HepG2 (cell line): ENCODE measurements around the gene HOXD4. TPM values are rescaled to one million over a fixed set of nuclear protein-coding genes. Genes with fewer than 3 reads are reported as not detected.

Experiments
- HOXA3 ChIP-seq: sonication (generic); formaldehyde crosslinking; IDR thresholded peaks from 2 replicates; pipeline ENCODE4 v1.5.0; 2020; ENCODE audit warnings: missing genetic modification reagents
- TBP ChIP-seq: sonication (generic); formaldehyde crosslinking; IDR thresholded peaks from 2 replicates; pipeline ENCODE4 v1.5.0; 2020; ENCODE audit warnings: missing genetic modification reagents
- ZFX ChIP-seq: sonication (generic); formaldehyde crosslinking; IDR thresholded peaks from 2 replicates; pipeline ENCODE4 v1.4.0; 2020; ENCODE audit warnings: mild to moderate bottlenecking, low read depth, missing genetic modification reagents, moderate library complexity
- ZNF24 ChIP-seq: fragments of 450-650 bp; IDR thresholded peaks from 2 replicates; pipeline ENCODE4 v1.6.1; 2017; ENCODE audit warnings: antibody characterized with exemption, mild to moderate bottlenecking
- ZNF329 ChIP-seq: sonication (generic); formaldehyde crosslinking; IDR thresholded peaks from 2 replicates; pipeline ENCODE4 v1.9.0; 2021; ENCODE audit warnings: low read depth, mild to moderate bottlenecking, missing genetic modification reagents
- ZNF879 ChIP-seq: sonication (generic); formaldehyde crosslinking; IDR thresholded peaks from 2 replicates; pipeline ENCODE4 v1.8.1; 2023; ENCODE audit warnings: missing genetic modification reagents
- polyA plus RNA-seq, 8 experiments: library from polyadenylated mRNA; depleted of rRNA in 3 of 8; stranded (reverse) in 7 of 8; unstranded in 1 of 8; fragments of >200 nt; fragmentation: Illumina TruSeq in 4 of 8; extraction: Trizol in 4 of 8; gene quantifications; 2 replicates each; pipeline versions ENCODE4 v1.2.1 to v1.2.3, GENCODE V29; 2011 to 2016; ENCODE audit warnings: low read depth in 4 of 8, missing spikeins in 1 of 8, mixed read lengths in 1 of 8; ENCODE audit not compliant: insufficient read depth in 1 of 8
- total RNA-seq, 5 experiments: library from RNA; depleted of rRNA; stranded (reverse); fragments of >200 nt; fragmentation: Illumina TruSeq; extraction: Trizol; gene quantifications; 2 replicates each; pipeline ENCODE4 v1.2.3, GENCODE V29; 2016; ENCODE audit warnings: low read depth in 1 of 5
- TF ChIP-seq, protein P1 (sequence below): sonication (generic); formaldehyde crosslinking; IDR thresholded peaks from 2 replicates; pipeline ENCODE4 v1.4.0; 2020; ENCODE audit warnings: mild to moderate bottlenecking, missing genetic modification reagents
- TF ChIP-seq, protein P2 (sequence below), 2 experiments: fragments of 450-650 bp in 1 of 2; sonication (generic) in 1 of 2; formaldehyde crosslinking in 1 of 2; IDR thresholded peaks; 2 replicates each; pipeline versions ENCODE4 v1.6.1 to v1.8.0; 2016 to 2022; ENCODE audit warnings: antibody characterized with exemption in 1 of 2, mild to moderate bottlenecking in 1 of 2, missing genetic modification reagents in 1 of 2
- TF ChIP-seq, protein P3 (sequence below): sonication (generic); formaldehyde crosslinking; conservative IDR thresholded peaks from 2 replicates; pipeline ENCODE4 v1.4.0; 2020; ENCODE audit warnings: missing genetic modification reagents

HOXD4 gene
- total and polyA plus RNA-seq, 2 of the 13 experiments (the other 11 are each of a cell fraction or from before 2014, with no cell fraction given) = not detected

DNA sequence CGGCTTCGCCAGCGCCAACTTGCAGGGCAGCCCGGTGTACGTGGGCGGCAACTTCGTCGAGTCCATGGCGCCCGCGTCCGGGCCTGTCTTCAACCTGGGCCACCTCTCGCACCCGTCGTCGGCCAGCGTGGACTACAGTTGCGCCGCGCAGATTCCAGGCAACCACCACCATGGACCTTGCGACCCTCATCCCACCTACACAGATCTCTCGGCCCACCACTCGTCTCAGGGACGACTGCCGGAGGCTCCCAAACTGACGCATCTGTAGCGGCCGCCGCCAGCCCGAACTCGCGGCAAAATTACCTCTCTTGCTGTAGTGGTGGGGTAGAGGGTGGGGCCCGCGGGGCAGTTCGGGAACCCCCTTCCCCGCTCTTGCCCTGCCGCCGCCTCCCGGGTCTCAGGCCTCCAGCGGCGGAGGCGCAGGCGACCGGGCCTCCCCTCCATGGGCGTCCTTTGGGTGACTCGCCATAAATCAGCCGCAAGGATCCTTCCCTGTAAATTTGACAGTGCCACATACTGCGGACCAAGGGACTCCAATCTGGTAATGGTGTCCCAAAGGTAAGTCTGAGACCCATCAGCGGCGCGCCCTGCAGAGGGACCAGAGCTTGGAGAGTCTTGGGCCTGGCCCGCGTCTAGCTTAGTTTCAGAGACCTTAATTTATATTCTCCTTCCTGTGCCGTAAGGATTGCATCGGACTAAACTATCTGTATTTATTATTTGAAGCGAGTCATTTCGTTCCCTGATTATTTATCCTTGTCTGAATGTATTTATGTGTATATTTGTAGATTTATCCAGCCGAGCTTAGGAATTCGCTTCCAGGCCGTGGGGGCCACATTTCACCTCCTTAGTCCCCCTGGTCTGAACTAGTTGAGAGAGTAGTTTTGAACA is 20.9 kb downstream of the HOXD4 start (continued):
- TF ChIP-seq, protein P1, sequence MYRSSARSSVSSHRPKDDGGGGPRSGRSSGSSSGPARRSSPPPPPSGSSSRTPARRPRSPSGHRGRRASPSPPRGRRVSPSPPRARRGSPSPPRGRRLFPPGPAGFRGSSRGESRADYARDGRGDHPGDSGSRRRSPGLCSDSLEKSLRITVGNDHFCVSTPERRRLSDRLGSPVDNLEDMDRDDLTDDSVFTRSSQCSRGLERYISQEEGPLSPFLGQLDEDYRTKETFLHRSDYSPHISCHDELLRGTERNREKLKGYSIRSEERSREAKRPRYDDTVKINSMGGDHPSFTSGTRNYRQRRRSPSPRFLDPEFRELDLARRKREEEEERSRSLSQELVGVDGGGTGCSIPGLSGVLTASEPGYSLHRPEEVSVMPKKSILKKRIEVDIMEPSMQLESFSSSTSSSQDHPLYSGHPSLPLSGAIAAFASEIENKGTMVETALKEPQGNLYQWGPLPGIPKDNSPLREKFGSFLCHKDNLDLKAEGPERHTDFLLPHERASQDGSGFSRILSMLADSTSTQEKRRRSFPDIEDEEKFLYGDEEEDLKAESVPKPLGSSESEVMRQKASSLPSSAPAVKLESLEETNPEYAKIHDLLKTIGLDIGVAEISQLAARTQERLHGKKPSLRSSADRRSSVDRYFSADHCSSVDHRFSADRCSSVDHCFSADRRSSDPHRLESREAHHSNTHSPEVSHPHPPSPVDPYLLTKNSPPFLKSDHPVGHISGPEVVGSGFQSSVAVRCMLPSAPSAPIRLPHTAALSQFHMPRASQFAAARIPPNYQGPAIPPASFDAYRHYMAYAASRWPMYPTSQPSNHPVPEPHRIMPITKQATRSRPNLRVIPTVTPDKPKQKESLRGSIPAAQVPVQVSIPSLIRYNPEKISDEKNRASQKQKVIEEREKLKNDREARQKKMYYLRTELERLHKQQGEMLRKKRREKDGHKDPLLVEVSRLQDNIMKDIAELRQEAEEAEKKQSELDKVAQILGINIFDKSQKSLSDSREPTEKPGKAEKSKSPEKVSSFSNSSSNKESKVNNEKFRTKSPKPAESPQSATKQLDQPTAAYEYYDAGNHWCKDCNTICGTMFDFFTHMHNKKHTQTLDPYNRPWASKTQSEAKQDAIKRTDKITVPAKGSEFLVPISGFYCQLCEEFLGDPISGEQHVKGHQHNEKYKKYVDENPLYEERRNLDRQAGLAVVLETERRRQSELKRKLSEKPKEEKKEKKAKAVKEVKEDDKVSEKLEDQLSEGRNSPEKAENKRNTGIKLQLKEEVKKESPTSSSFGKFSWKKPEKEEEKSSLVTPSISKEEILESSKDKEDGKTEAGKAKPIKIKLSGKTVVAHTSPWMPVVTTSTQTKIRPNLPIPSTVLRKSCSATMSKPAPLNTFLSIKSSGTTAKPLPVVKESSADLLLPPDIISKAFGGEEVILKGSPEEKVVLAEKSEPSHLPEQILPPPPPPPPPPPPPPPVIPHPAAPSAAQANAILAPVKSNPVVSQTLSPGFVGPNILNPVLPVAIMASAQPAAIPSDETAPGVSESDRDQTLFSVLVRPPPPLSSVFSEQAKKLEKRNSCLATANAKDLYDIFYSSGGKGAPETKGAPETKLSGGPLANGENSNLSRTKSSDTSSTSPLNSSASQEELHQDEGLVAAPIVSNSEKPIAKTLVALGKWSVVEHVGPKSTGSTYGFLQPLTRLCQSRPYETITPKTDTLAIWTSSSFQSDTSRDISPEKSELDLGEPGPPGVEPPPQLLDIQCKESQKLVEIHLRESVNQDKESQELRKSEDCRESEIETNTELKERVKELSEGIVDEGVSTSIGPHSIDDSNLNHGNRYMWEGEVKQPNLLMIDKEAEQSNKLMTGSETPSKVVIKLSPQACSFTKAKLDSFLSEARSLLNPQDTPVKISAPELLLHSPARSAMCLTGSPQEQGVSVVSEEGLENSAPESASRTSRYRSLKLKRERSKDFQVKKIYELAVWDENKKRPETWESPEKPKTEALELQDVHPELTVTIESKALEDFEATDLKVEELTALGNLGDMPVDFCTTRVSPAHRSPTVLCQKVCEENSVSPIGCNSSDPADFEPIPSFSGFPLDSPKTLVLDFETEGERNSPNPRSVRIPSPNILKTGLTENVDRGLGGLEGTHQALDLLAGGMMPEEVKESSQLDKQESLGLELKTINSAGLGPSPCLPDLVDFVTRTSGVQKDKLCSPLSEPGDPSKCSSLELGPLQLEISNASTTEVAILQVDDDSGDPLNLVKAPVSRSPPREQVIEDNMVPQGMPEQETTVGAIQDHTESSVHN = no peak
- no peak; the same call in 1 of the 2 replicates for TF ChIP-seq ZFX (CRISPR knock-in tag)
- TF ChIP-seq HOXA3 (CRISPR knock-in tag) = peak; percentile 16; the same call in 1 of the 2 replicates
- TF ChIP-seq, protein P2, sequence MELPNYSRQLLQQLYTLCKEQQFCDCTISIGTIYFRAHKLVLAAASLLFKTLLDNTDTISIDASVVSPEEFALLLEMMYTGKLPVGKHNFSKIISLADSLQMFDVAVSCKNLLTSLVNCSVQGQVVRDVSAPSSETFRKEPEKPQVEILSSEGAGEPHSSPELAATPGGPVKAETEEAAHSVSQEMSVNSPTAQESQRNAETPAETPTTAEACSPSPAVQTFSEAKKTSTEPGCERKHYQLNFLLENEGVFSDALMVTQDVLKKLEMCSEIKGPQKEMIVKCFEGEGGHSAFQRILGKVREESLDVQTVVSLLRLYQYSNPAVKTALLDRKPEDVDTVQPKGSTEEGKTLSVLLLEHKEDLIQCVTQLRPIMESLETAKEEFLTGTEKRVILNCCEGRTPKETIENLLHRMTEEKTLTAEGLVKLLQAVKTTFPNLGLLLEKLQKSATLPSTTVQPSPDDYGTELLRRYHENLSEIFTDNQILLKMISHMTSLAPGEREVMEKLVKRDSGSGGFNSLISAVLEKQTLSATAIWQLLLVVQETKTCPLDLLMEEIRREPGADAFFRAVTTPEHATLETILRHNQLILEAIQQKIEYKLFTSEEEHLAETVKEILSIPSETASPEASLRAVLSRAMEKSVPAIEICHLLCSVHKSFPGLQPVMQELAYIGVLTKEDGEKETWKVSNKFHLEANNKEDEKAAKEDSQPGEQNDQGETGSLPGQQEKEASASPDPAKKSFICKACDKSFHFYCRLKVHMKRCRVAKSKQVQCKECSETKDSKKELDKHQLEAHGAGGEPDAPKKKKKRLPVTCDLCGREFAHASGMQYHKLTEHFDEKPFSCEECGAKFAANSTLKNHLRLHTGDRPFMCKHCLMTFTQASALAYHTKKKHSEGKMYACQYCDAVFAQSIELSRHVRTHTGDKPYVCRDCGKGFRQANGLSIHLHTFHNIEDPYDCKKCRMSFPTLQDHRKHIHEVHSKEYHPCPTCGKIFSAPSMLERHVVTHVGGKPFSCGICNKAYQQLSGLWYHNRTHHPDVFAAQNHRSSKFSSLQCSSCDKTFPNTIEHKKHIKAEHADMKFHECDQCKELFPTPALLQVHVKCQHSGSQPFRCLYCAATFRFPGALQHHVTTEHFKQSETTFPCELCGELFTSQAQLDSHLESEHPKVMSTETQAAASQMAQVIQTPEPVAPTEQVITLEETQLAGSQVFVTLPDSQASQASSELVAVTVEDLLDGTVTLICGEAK (IDR thresholded peaks at IDR 0.05) = no peak
- TF ChIP-seq, protein P2 (CRISPR knock-in tag; IDR thresholded peaks at IDR 0.05) = no peak
- TF ChIP-seq ZNF329 = peak; percentile 17; the same call in 1 of the 2 replicates
- no peak for TF ChIP-seq ZNF879 (CRISPR knock-in tag)
- no peak for TF ChIP-seq TBP (CRISPR knock-in tag)
- TF ChIP-seq, protein P3, sequence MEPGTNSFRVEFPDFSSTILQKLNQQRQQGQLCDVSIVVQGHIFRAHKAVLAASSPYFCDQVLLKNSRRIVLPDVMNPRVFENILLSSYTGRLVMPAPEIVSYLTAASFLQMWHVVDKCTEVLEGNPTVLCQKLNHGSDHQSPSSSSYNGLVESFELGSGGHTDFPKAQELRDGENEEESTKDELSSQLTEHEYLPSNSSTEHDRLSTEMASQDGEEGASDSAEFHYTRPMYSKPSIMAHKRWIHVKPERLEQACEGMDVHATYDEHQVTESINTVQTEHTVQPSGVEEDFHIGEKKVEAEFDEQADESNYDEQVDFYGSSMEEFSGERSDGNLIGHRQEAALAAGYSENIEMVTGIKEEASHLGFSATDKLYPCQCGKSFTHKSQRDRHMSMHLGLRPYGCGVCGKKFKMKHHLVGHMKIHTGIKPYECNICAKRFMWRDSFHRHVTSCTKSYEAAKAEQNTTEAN (CRISPR knock-in tag) = no peak; the same call in 1 of the 2 replicates
- TF ChIP-seq ZNF24 = no peak
